NB4 (cell line): ENCODE data around the gene SYT8.

Experiments used
- DNase-seq: peaks from one replicate; pipeline ENCODE4 v3.0.0; 2010; ENCODE audit warnings: low read depth
- H3K4me3 ChIP-seq: one replicate; pipeline ENCODE4 v1.5.1; 2011; ENCODE audit warnings: mild to moderate bottlenecking, low read depth, low read length, moderate library complexity
- MYC ChIP-seq: IDR thresholded peaks from 2 replicates; pipeline ENCODE4 v1.6.1; 2011; ENCODE audit warnings: low read depth, low read length
- POLR2A ChIP-seq: IDR thresholded peaks from 2 replicates; pipeline ENCODE4 v1.6.1; 2011; ENCODE audit warnings: mild to moderate bottlenecking; ENCODE audit not compliant: insufficient read length; ENCODE audit errors: extremely low read depth
- TF ChIP-seq, protein P1 (sequence below): IDR thresholded peaks from 2 replicates; pipeline ENCODE4 v1.6.1; 2011; ENCODE audit warnings: low read depth, low read length
- TF ChIP-seq, protein P2 (sequence below): IDR thresholded peaks from one replicate; pipeline ENCODE4 v1.5.1; 2012; ENCODE audit warnings: low read depth, low read length

Gene SYT8

DNA sequence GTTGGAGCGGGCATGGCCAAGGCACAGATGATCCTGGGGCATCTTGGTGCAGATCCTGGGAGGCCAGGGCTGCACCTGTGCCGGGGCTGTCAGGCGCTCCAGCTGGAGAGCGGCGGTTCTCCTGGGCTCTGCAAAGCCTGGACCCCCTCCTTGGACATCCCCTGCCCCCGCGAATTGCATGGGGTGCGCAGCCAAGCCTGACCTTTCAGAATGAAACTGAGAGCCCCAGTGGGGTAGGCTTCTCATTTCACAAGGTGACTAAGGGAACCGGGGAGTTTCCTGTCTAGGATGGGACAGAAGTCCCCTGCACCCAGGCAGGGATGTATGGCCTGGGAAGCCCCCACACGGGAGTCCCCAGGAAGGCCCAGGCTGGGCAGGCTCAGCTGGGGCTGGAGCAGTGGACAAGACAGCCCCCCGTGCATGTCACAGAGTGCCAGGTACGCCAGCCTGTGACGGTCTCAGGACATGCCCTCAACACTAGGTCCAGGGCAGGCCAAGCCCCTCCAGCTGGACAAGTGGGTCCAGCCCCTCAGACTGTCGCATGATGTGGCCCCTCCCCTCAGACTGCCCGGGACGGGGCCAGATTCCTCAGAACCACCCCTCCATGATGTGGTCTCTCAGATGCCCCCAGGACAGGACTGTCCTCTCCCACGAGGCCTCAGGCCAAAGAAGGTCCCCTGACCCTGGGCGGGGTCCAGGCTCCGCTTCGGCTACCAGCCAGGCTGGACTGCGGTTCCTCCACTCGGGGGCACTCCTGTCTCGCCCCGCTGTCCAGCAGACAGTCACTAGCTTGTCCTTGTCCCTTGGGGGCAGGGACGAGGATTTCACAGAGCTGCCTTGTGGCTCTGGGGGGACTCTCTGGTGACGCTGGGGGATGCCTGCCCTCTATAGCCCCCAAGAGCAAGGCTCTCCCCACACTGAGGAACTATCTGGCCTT is 20.4 kb downstream of the SYT8 start:
- DNase-seq = no peak
- TF ChIP-seq, protein P1, sequence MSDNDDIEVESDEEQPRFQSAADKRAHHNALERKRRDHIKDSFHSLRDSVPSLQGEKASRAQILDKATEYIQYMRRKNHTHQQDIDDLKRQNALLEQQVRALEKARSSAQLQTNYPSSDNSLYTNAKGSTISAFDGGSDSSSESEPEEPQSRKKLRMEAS = no peak
- no peak for TF ChIP-seq MYC
- TF ChIP-seq, protein P2, sequence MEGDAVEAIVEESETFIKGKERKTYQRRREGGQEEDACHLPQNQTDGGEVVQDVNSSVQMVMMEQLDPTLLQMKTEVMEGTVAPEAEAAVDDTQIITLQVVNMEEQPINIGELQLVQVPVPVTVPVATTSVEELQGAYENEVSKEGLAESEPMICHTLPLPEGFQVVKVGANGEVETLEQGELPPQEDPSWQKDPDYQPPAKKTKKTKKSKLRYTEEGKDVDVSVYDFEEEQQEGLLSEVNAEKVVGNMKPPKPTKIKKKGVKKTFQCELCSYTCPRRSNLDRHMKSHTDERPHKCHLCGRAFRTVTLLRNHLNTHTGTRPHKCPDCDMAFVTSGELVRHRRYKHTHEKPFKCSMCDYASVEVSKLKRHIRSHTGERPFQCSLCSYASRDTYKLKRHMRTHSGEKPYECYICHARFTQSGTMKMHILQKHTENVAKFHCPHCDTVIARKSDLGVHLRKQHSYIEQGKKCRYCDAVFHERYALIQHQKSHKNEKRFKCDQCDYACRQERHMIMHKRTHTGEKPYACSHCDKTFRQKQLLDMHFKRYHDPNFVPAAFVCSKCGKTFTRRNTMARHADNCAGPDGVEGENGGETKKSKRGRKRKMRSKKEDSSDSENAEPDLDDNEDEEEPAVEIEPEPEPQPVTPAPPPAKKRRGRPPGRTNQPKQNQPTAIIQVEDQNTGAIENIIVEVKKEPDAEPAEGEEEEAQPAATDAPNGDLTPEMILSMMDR = no peak
- no peak for TF ChIP-seq POLR2A
- H3K4me3 ChIP-seq = no peak overlapping the region

DNA sequence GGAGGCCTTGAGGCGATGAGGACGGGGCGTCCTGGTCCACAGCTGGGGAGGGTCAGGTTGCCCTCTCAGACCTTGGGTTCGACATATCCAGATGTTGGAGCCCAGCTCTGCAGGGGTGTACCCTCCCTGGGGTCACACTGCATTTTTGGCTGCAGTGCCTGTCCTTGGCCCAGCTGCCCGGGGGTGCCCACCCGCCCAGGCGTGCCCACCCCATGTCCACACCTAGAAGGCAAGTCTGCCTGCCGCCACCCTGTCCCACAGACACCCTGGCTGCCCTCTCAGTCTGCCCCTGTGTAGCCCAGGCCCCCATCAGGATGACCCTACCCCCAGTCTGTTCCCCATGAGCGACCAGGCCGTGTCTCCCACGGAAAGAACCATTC is 21.1 kb downstream of the SYT8 start:
- DNase-seq = no peak

DNA sequence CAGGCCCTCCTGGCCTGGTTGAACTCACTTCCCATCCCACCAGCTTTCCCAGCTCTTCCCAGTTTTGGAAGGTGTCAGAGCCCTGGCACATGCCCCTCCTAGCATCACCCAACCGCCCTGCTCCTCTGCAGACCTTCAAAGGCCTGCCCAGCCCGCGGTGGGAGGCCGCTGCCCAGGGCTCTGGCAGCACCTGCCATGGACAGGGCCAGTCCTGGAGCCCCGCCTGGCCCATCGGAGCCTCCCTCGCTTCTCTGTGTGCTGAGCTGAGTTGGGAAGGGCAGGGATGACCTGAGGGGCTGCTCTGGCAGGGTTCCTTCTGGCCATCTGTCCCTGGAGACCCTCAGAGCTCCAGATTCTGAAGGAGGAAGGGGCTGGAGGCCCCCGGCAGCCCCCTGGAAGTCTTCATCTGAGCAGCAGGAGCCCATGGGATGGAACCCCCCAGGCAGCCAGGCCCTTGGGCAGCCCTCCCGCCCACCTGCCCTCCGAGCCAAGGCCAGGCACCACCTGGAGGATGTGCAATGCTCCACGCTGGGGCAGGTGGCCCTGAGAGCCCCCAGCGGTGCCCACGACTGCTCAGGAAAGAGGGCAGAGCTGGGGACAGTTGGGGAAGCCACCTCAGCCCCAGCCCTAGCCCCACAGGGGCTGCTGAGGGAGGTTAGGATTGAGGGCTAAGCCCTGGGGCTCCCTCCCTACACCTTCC is 21.7 kb downstream of the SYT8 start:
- no peak for DNase-seq
- H3K4me3 ChIP-seq = no peak overlapping the region
- TF ChIP-seq MYC (no peak), POLR2A (no peak)
- TF ChIP-seq, protein P2 = no peak
- TF ChIP-seq, protein P1 = no peak

More for the DNA sequence above, 21.1 kb downstream of the SYT8 start:
- TF ChIP-seq MYC = no peak
- TF ChIP-seq, protein P2 = no peak
- TF ChIP-seq POLR2A = no peak
- TF ChIP-seq, protein P1 = no peak
- no peak overlapping the region for H3K4me3 ChIP-seq

DNA sequence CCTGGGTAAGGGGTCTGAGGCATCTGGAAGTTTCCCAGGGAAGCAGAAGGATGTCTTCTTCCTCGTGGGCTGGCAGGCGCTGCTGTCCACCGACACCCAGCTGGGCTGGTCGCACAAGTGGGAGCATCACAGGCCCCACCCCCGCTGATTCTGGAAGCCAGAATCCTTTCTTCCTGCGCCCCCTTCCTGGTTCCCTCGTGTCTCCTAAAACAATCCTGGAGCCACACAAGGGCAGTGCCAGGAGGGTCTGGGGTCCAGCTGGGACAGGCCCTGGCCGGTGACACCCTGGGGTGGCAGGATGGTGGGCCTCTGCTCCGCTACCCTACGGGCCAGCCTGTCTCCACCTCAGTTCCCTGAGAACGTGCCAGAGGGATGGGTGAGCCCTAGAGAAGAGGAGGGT is 22.3 kb downstream of the SYT8 start:
- no peak overlapping the region for H3K4me3 ChIP-seq
- DNase-seq = no peak
- TF ChIP-seq, protein P2 = no peak
- TF ChIP-seq, protein P1 = no peak
- TF ChIP-seq POLR2A (no peak), MYC (no peak)

DNA sequence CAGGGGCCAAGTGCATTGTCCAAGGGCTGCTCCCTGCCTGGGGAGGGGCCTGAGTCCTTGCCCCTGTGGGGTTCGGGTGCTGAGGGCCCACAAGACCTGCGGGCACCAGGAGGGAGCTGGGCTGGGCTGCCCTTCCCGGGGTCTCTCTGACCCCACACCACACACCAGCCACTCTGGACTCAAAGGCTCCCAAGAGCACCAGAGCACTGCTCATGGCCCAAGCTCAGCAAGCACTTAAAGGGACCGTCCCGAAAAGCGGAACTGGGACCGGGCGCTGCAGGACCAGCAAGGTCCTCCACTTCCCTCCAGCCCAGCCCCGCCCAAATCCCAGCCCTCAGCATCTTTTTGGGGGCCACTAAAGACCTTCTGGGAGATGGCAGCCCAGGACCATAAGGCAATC is 23.4 kb downstream of the SYT8 start:
- no peak overlapping the region for H3K4me3 ChIP-seq
- DNase-seq = no peak
- TF ChIP-seq MYC (no peak), POLR2A (no peak)
- TF ChIP-seq, protein P2 = no peak
- TF ChIP-seq, protein P1 = no peak
